Stimulated activated CD4-positive, alpha-beta T cell treated with anti-CD3 and anti-CD28 coated beads, Interleukin-1b, Interleukin-23, amount 100 ng/mL, for 24 hours (primary cell): ENCODE measurements around the gene RNU6-8.

Experiments used
- DNase-seq, 4 experiments: peaks; one replicate each; pipeline ENCODE4 v3.0.0-alpha.2; 2020; ENCODE audit warnings: low read depth in 4 of 4, low spot score in 1 of 4

RNU6-8 gene

DNA sequence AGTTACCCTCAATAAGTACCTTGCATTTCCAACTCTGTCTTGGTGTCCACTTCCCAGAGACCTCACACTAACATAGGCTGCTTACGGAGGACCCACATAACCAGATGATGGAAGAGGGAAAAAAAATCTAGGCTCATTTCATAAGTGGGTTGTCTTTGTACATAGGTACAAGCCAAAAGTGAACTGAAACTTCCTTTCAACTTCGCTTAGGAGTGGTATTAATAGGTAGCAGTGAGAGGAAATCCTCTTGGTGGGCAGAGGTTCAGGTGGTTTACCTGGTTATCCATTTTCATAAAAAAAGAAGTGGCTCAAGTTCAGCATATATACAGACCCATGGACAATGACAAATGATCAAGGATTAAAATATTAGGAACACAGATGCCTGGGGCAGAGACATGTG, 37.0 kb downstream of the RNU6-8 start:
- no peak for DNase-seq
